HG02973 (cell line): ENCODE data around the gene RFTN2.
"Not testable (repeated sequence)": the region's sequence is repeated elsewhere in the genome, so short reads cannot be mapped to it uniquely, and the experiment has no call there.

Experiments used
- ATAC-seq: cut with Tn5 transposase; IDR thresholded peaks from one replicate; pipeline ENCODE4 v1.9.1; 2021; ENCODE audit warnings: moderate library complexity; ENCODE audit not compliant: unreplicated experiment

RFTN2 gene

DNA sequence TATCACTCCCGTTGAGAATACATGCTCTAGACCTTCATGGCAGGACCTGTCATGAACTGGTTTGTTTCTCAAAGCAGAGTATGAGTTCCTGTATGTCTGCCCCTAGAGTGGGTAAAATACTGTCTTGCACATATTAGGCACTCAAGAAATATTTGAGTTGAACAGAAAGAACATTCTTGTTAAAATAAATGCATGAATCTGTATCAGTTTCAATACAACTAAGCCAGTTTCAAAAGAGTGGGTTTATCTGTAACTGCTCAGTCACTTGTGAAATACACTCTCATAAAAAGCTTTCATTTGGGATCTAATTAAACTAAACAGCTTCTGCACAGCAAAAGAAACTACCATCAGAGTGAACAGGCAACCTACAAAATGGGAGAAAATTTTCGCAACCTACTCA, 69.2 kb downstream of the RFTN2 start:
- peak; percentile 84 for ATAC-seq

DNA sequence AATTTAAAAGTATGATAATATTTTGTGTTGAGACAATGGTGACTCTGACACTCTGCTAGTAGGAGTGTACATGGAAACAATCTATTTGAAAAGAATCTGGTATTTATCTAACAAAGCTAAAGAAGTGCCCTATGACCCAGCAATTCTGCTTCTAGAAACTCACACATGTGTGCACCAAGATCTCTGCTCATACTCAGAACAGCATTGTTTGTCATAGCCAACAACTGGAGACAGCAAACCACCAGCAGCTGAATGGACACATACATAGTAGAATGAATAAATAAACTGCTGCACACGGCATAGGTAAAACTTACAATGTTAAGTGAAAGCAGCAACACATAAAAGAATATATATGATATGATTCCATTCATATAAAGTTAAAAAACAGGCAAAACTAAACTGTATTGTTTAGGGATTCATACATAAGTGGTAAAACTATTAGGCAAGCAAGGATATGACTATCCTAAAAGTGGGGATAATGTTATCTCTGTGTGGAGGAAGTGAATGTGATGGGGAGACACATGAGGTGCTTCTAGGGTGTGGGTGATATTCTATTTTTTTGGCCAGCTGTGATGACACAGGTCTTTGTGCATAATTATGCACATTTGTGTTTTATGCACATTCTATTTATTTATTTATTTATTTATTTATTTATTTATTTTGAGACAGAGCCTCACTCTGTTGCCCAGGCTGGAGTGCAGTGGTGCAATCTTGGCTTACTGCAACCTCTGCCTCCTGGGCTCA, 71.1 kb downstream of the RFTN2 start:
- peak; percentile 42 for ATAC-seq

DNA sequence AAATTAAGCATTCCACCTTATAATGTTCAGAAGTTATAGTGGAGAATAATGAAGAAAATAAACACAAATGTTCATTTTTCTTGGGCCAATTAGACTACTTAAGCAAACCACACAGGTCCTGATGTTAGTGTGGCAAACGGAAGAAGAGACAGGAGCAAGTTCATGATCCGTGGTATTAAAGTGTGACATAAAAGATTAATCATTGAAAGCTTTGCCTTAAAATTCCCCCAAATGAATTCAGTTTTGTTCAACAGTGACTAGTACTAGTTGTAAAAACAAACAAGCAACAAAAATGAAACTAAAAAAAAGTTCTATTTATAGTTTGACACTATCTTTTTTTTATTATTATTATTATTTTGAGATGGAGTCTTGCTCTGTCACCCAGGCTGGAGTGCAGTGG, 73.7 kb downstream of the RFTN2 start:
- ATAC-seq = no peak

DNA sequence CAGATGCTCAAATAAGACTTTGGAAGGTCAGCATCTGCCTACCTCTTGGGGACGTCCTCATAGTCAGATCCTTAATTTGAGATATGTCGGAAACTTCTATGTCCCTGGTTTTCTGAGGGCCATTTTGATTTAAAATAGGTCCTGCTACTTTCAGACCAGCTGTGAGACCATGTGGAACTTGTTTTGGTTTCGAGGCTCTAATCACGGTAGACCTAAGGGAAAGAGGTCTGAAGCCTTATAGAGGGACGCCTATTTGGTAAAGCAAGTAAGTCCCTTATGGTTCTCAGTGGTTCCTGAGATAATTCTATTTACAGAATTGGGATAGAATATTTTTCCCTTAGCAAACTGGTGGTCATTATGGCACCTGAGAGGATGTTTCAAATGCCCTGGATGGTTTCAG, 75.1 kb downstream of the RFTN2 start:
- ATAC-seq = no peak

DNA sequence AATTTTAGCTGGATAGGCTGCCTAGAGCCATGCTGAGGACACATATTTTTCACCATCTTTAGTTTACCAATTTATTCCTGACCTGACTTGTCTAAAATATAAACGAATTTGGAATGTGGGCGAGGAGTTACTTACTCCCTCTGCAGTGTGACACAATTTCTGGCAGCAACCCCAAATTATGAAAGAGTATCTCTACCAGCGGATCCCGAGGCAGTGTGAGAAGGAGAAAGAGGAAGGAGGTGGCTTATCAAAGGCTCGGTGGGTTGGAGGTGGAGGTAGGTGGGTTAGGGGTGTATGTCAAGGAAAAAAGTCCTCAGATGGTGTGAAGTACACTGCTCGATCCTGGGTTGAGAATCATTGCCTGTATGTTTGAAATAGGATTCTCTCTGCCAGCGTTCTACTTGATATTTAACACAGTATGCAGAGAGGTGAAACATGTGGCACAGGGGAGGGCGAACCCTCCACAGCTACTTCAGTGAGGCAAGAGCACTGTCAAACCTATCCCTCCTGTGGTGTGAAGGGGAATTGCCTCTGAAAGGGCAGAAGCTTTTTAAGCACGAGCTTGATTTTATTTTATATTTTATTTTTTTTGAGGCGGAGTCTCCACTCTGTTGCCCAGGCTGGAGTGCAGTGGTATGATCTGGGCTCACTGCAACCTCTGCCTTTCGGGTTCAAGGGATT, 76.0 kb downstream of the RFTN2 start:
- ATAC-seq = peak; percentile 58

DNA sequence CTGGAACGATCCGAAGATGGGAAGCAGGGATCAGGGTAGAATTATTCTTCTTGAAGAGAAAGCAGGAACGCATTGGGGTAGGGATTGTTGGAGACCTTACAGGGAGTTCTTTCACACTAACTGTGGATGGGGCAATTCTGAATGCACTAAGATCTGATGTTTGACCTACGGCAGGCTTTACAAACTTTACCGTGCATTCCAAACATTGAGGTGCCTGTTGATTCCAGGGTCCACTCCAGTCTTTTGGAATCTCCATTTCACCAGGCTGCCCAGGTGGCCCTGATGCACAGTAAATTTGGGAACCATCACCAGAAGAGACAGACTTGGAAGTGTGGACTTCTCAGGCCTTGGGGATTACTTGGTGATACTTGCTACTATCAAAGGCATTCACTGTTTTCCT, 76.9 kb downstream of the RFTN2 start:
- no peak for ATAC-seq

DNA sequence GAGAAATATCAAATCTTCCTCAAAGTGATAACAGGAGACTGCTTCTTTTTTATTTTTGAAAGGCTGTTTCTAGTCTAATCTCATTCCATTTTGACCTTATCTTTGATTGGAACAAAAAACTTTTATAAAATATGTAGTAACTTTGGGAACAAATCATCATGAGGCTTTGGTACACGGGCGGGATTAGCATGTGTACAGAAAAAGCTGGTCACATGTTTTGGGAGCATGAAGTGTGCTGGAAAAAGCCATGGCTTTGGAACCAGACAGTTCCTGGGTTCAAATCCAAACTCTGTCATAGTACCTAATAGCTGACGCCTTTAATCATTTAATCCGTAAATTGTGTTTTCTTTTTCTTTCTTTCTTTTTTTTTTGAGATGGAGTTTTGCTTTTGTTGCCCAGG, 78.2 kb downstream of the RFTN2 start:
- ATAC-seq = no peak

DNA sequence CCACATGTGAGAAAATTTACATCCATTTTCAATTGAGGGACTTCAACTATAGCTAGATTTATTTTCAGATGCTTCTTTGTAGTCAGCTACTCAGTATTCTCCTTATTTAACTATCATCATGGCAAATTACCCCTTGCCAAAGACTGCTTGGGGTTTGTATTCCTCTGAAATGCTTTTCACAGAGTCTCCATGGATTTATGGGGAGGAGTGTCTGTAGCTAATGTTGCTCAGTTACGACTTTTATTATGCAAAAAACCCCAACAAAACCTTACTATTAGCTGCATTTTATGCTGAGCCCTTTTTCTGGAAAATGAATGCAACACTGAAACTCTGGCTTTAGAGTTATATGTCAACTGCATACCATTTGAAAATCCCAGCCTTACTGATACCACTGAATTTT, 78.6 kb downstream of the RFTN2 start:
- no peak for ATAC-seq

DNA sequence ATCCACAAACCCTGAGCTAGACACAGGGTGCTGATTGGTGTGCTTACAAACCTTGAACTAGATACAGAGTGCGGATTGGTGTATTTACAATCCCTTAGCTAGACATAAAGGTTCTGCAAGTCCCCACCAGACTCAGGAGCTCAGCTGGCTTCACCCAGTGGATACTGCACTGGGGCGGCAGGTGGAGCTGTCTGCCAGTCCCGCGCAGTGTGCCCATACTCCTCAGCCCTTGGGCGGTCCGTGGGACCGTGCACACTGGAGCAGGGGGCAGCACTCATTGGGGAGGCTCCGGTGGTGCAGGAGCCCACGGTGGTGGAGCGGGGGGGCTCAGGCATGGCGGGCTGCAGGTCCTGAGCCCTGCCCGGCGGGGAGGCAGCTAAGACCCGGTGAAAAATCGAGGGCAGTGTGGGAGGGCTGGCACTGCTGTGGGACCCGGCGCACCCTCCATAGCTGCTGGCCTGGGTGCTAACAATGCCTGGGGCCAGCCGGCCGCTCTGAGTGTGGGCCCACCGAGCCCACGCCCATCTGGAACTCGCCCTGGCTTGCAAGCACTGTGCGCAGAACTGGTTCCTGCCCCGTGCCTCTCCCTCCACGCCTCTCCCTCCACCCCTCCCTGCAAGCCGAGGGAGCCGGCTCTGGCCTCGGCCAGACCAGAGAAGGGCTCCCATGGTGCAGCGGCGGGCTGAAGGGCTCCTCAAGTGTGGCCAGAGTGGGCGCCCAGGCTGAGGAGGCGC, 83.9 kb downstream of the RFTN2 start:
- no peak for ATAC-seq

DNA sequence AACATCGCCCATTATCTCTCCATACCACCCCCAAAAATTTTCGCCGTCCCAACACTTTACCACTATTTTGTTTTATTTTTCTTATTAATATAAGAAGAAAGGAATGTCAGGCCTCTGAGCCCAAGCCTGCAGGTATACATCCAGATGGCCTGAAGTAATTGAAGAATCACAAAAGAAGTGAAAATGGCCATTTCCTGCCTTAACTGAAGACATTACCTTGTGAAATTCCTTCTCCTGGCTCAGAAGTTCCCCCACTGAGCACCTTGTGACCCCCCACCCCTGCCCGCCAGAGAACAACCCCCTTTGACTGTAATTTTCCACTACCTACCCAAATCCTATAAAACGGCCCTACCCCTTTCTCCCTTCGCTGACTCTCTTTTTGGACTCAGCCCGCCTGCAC, 88.1 kb downstream of the RFTN2 start:
- ATAC-seq = not testable (repeated sequence)

DNA sequence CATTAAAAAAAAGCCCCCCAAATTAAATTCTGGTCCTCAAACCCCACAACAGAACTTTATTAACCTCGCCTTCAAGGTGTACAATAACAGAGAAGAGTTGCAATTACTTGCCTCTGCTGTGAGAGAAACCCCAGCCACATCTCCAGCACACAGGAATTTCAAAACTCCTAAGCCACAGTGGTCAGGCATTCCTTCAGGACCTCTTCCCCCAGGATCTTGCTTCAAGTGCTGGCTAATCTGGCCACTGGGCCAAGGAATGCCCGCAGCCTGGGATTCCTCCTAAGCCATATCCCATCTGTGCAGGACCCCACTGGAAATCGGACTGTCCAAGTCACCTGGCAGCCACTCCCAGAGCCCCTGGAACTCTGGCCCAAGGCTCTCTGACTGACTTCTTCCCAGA, 95.2 kb downstream of the RFTN2 start:
- not testable (repeated sequence) for ATAC-seq

DNA sequence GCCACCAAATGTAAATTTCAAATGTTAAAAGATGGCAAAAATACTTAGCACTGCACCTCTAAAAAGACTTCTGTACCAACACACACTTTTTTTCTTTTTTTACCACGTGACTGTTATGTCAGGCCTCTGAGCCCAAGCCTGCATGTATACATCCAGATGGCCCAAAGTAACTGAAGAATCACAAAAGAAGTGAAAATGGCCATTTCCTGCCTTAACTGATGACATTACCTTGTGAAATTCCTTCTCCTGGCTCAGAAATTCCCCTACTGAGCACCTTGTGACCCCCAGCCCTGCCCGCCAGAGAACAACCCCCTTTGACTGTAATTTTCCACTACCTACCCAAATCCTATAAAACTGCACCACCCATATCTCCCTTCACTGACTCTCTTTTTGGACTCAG, 97.1 kb downstream of the RFTN2 start:
- ATAC-seq = not testable (repeated sequence)

DNA sequence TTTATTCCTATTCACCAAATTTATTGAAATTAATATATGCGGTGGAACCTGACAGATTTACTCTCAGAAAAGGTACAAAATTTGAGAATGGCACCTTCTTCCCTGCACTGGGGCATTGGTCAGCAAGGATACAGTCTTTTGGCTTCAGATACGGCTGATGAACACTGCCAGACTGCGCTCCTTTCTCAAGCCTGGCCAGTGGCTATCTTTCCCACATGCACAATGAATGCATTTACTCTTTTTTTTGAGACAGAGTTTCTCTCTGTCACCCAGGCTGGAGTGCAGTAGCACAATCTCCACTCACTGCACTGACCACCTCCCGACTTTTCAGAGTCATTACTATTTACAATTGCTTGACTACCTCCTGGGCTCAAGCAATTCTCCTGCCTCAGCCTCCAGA, 97.9 kb downstream of the RFTN2 start:
- no peak for ATAC-seq

DNA sequence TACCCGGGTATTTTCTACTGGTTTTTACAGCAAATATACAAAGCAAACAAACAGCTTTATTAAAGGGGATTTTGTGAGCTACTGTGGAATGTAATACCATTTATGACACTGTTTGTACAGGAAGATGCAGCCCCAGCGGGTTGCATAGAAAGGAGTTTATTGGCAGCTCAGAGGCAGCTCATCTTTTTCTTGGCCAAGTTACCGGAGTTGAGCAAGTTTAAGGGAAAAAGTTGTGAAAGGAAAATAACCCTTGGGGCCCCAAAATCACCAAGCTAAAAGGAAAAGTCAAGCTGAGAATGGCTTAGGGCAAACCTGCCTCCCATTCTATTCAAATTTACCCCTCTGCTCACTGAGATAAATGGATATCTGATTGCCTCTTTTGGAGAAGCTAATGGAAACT, 98.8 kb downstream of the RFTN2 start:
- no peak for ATAC-seq

DNA sequence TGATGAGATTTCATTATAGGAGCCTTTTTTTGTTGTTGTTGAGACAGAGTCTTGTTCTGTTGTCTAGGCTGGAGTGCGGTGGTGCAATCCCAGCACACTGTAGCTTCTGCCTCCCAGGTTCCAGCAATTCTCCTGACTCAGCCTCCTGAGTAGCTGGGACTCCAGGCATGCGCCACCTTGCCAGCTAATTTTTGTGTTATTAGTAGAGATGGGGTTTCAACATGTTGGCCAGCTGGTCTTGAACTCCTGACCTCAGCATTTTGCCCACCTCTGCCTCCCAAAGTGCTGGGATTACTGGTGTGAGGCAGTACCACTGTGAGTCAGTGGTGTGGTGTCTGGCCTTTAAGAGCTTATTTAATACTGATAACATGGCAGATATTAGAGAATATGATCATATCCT, 99.4 kb downstream of the RFTN2 start:
- ATAC-seq = no peak

DNA sequence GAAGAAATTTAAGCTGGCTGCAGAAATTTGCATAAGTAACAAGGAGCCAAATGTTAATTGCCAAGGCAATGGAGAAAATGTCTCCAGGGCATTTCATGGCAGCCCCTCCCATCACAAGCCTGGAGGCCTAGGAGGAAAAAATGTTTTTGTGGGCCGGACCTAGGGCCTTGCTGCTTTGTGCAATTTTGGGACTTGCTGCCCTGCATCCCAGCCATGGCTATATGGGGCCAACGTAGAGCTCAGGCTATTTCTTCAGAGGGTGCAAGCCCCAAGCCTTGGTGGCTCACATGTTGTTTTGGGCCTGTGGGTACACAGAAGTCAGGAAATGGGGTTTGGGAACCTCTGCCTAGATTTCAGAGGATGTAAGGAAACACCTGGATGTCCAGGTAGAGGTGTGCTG, 101.8 kb downstream of the RFTN2 start:
- no peak for ATAC-seq

DNA sequence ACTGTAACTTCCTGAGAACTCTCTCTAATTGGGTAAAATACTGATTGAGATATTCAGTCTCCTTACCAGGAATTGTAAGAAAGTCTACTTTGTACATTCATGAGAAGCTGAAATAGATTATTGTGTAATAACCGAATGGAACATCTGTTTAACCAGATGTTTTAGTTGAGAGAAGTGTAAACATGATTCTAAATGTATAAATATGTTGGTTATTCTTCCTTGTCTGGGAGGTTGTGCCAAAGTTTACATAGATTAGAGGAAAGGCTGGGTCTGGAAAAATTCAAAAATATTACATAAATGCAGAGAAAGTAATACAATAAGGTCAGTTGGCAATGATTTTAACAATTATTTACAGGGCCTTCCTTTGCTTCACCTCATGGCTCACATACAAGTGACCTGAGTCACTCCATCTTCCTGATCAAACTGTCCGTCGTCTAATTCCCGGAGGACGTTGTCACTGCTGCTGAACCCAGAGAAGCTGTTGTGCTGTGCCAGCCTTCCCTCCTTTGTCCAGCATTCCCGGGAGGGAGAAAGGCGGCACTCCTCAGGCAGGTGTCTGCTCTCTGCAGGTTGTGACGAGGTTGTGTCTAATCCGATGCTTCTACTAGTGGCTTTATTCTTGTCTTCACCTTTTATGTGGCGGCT, 103.6 kb downstream of the RFTN2 start:
- ATAC-seq = no peak

DNA sequence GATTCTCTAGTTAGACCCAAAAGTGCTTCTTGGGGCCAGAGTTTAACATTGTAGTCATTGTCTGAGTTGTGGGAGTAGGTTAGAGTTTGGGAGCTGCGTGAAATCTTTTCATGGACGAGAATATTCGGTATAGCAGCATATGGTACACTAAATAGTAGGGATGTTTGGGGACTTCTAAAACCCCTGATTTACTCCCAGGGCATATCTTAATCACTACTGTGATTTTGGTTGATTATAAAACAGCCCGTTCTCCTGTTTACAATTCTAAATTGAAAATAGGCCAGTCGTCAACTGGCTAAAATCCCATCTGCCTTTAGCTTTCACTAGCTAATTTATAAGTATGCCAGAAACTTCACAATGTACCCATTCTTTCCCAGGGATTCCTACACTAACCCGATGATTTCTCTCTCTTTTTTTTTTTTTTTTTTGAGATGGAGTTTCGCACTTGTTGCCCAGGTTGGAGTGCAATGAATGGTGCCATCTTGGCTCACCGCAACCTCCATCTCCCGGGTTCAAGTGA, 115.2 kb downstream of the RFTN2 start:
- ATAC-seq = no peak

DNA sequence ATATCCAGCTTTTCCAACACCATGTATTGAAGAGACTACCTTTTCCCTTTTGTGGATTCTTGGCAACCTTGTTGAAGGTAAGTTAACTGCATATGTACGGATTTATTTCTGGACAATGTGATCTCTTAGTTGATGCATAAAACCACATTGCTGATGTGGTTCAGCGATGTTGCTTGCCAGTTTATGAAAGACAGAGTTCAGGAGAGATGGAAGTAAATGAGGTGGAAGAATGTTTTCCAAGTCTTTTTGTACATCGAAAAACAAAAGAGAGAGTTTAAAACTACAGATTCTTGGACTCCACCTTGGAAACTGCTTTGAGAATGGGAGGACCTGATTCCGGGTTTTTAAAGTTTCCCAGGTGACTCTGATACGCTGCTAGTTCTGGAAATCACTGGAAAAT, 115.7 kb downstream of the RFTN2 start:
- no peak for ATAC-seq

DNA sequence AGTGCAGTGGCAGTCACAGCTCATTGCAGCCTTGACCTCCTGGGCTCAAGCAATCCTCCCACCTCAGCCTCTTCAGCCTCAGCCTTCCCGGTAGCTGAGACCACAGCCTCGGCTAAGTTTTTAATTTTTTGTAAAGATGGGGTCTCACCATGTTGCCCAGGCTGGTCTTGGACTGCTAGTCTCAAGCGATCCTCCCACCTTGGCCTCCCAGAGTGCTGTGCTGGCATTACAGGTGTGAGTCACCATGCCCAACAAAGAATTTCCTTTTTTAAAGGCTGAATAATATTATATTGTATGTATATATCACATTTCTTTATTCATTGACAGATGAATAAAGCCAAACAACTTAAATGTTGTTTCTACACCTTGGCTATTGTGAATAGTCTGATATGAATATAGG, 117.0 kb downstream of the RFTN2 start:
- no peak for ATAC-seq

DNA sequence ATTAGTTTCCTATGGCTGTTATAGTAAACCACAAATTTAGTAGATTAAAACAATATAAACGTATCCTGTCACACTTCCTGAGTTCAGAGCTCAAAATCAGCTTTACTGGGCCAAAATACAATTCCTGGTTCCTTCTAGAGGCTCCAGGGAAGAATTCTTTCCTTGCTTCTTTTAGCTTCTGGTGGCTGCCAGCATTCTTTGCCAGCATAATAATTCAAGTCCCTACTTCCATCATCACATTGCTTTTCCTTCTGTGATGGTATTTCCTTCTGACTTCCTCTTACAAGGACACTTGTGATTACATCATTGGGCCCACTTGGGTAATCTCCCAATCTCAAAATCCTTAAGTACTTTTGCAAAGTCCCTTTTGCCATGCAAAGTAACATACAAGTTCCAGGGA, 118.9 kb downstream of the RFTN2 start:
- no peak for ATAC-seq
